ENCODE data around the gene PLPP4.

DNA sequence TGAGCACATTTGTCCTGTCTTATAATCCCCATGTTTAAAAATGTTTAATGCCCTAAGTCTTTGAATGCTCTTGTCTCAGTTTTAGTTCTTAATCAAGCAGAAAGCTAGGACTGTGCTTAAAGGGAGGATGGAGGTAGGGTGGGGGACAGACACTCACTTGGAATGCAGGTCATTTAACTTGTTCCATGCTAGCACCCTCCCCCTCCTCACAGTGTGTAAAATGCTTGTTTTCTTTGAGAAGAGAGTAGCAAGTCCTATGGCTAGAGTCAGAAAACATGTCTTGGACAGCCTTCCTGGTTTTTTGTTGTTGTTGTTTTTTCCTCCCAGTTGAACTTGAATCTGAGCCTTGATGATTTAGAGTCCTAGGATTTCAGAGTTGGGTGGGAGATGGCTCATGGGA lies 114.2 kb downstream of the PLPP4 start:
- TF ChIP-seq, protein P1, sequence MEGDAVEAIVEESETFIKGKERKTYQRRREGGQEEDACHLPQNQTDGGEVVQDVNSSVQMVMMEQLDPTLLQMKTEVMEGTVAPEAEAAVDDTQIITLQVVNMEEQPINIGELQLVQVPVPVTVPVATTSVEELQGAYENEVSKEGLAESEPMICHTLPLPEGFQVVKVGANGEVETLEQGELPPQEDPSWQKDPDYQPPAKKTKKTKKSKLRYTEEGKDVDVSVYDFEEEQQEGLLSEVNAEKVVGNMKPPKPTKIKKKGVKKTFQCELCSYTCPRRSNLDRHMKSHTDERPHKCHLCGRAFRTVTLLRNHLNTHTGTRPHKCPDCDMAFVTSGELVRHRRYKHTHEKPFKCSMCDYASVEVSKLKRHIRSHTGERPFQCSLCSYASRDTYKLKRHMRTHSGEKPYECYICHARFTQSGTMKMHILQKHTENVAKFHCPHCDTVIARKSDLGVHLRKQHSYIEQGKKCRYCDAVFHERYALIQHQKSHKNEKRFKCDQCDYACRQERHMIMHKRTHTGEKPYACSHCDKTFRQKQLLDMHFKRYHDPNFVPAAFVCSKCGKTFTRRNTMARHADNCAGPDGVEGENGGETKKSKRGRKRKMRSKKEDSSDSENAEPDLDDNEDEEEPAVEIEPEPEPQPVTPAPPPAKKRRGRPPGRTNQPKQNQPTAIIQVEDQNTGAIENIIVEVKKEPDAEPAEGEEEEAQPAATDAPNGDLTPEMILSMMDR (conservative IDR thresholded peaks at IDR 0.05), result no peak
- no peak for TF ChIP-seq EZH2 (IDR thresholded peaks at IDR 0.05; ENCODE audit: low read depth)

Data from PC-9 (cell line).